ENCODE results near the gene ELF4. TPM values are rescaled to one million over a fixed set of nuclear protein-coding genes. Genes with fewer than 3 reads are reported as not detected.

Gene ELF4
- total RNA-seq, 1 experiment from 2014 or later = 9.0 TPM

GRCh38 chrX:130111220-130112154, 1.2 kb upstream of the ELF4 start:
- TF ChIP-seq EZH2 (IDR thresholded peaks at IDR 0.05; ENCODE audit: borderline replicate concordance, low read depth, low read length, poor library complexity, severe bottlenecking) = no peak
- TF ChIP-seq, protein P1, sequence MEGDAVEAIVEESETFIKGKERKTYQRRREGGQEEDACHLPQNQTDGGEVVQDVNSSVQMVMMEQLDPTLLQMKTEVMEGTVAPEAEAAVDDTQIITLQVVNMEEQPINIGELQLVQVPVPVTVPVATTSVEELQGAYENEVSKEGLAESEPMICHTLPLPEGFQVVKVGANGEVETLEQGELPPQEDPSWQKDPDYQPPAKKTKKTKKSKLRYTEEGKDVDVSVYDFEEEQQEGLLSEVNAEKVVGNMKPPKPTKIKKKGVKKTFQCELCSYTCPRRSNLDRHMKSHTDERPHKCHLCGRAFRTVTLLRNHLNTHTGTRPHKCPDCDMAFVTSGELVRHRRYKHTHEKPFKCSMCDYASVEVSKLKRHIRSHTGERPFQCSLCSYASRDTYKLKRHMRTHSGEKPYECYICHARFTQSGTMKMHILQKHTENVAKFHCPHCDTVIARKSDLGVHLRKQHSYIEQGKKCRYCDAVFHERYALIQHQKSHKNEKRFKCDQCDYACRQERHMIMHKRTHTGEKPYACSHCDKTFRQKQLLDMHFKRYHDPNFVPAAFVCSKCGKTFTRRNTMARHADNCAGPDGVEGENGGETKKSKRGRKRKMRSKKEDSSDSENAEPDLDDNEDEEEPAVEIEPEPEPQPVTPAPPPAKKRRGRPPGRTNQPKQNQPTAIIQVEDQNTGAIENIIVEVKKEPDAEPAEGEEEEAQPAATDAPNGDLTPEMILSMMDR (conservative IDR thresholded peaks at IDR 0.05; ENCODE audit: low read depth, low read length) = no peak
- ChIA-PET POLR2A (ENCODE audit: low non-redundant PET) (no interaction called here), CTCF (no interaction called here)
- no TSS peak for BruUV-seq (replicated peaks)
- Histone ChIP-seq H3K36me3 (ENCODE audit: insufficient read depth, low read length, poor library complexity, severe bottlenecking) (no peaks in the 10 kb centered on the region), H3K4me1 (ENCODE audit: insufficient read depth, low read length, poor library complexity, severe bottlenecking) (peaks cover 6% of the 10 kb centered on the region), H3K4me3 (ENCODE audit: low read depth, low read length, poor library complexity, severe bottlenecking) (peak overlapping the region; percentile 24), H3K27ac (ENCODE audit: low read depth, low read length, poor library complexity, severe bottlenecking) (no peak overlapping the region), H3K27me3 (replicated peaks; ENCODE audit: insufficient read depth, low read depth, low read length, poor library complexity) (no peaks in the 10 kb centered on the region), H3K9me3 (ENCODE audit: low read depth, low read length, poor library complexity, severe bottlenecking) (no peaks in the 10 kb centered on the region)
- intact Hi-C loops (cut with micrococcal nuclease; ENCODE audit: unreplicated experiment) = no loop called here
- no peak for DNase-seq (ENCODE audit: low spot score)

DNA sequence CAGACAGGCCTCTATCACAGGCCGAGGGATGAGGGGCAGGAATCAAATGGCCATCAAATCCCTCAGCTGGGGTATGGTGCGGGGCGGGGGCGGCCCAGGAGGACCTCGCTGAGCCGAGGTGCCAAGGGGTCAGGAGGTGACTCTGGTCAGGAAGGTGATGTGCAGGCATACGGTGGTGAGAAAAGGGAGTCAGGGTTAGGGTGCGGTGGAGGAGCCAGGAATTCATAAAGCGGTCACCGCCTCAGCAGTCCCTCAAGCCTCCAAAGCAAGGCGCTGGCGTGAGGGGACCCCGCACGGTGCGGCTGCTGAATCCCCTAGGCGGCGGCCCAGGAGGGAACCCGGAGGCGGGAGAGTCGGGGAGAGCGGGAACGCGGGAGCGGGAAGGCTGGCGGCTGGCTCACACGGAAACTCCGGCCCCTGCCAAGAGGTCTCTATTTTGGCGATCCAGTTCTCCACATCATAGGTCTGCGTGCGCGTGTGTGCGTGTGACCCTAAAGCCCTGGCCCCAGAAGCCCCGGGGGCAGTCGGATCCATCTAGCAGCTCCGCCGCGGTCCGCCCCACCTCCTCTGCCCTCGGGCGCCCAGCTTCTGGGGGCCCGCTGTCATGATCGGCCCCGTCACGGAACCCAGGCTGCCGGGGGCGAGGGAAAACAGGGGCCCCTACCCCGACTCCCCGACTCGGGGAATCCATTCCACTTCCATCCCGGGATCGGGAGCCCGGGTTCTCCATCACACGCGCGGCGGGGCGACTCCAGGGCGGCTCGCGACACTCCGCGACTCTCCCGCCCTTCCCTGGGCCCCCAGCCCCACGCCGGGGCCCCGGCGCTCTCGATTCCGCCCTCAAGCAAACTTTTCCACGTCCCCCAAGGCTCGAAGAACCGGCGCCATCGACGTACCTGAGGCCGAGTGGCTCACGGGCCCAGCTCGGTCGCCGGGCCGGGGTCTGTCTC, 593 bp downstream of the ELF4 start:
- H3K4me3 ChIP-seq (ENCODE audit: low read depth, low read length, poor library complexity, severe bottlenecking) = peak overlapping the region; percentile 56
- no TSS peak for BruUV-seq (replicated peaks)
- intact Hi-C loops (cut with micrococcal nuclease; ENCODE audit: unreplicated experiment) = no loop called here

More for the DNA sequence above, 593 bp downstream of the ELF4 start:
- Histone ChIP-seq H3K9me3 (ENCODE audit: low read depth, low read length, poor library complexity, severe bottlenecking) (no peaks in the 10 kb centered on the region), H3K36me3 (ENCODE audit: insufficient read depth, low read length, poor library complexity, severe bottlenecking) (no peaks in the 10 kb centered on the region), H3K27ac (ENCODE audit: low read depth, low read length, poor library complexity, severe bottlenecking) (peak overlapping the region; percentile 59), H3K27me3 (replicated peaks; ENCODE audit: insufficient read depth, low read depth, low read length, poor library complexity) (no peaks in the 10 kb centered on the region), H3K4me1 (ENCODE audit: insufficient read depth, low read length, poor library complexity, severe bottlenecking) (peaks cover 6% of the 10 kb centered on the region)
- ChIA-PET CTCF (no interaction called here), POLR2A (ENCODE audit: low non-redundant PET) (no interaction called here)
- TF ChIP-seq EZH2 (IDR thresholded peaks at IDR 0.05; ENCODE audit: borderline replicate concordance, low read depth, low read length, poor library complexity, severe bottlenecking) = no peak
- TF ChIP-seq, protein P1 (conservative IDR thresholded peaks at IDR 0.05; ENCODE audit: low read depth, low read length) = no peak
- peak; percentile 17 for DNase-seq (ENCODE audit: low spot score)
